Glomerular visceral epithelial cell (primary cell): ENCODE data around the gene RPL13.
"Not testable (repeated sequence)": the region's sequence is repeated elsewhere in the genome, so short reads cannot be mapped to it uniquely, and the experiment has no call there.

ENCODE experiments used
- DNase-seq: peaks from one replicate; pipeline ENCODE4 v3.0.0-alpha.2; 2016; ENCODE audit errors: extremely low spot score

RPL13 gene

GRCh38 chr16:89577055-89577759, 16.7 kb downstream of the RPL13 start:
- no peak for DNase-seq

- no peak for DNase-seq
Measured at GRCh38 chr16:89579351-89579750, 18.9 kb downstream of the RPL13 start.

GRCh38 chr16:89581045-89581695, 20.7 kb downstream of the RPL13 start:
- peak; percentile 94 for DNase-seq

- peak; percentile 36 for DNase-seq
Measured at GRCh38 chr16:89581861-89582563, 21.5 kb downstream of the RPL13 start.

- no peak for DNase-seq
Measured at GRCh38 chr16:89582614-89583196, 22.2 kb downstream of the RPL13 start.

- no peak for DNase-seq
Measured at GRCh38 chr16:89583197-89583894, 22.9 kb downstream of the RPL13 start.

- DNase-seq: no peak
Measured at GRCh38 chr16:89583895-89584644, 23.6 kb downstream of the RPL13 start.

- DNase-seq: no peak
Measured at GRCh38 chr16:89584768-89585549, 24.5 kb downstream of the RPL13 start.

GRCh38 chr16:89586218-89586617, 25.7 kb downstream of the RPL13 start:
- DNase-seq: no peak

- no peak for DNase-seq
Measured at GRCh38 chr16:89586853-89587252, 26.4 kb downstream of the RPL13 start.

GRCh38 chr16:89587676-89588075, 27.2 kb downstream of the RPL13 start:
- not testable (repeated sequence) for DNase-seq

GRCh38 chr16:89588413-89589109, 28.1 kb downstream of the RPL13 start:
- no peak for DNase-seq

GRCh38 chr16:89589241-89589926, 28.9 kb downstream of the RPL13 start:
- no peak for DNase-seq

GRCh38 chr16:89593841-89594240, 33.4 kb downstream of the RPL13 start:
- no peak for DNase-seq

GRCh38 chr16:89595330-89596060, 35.0 kb downstream of the RPL13 start:
- no peak for DNase-seq

GRCh38 chr16:89596061-89596689, 35.7 kb downstream of the RPL13 start:
- no peak for DNase-seq

GRCh38 chr16:89596957-89597649, 36.6 kb downstream of the RPL13 start:
- DNase-seq: no peak
